ENCODE data around the gene SYNDIG1.

DNA sequence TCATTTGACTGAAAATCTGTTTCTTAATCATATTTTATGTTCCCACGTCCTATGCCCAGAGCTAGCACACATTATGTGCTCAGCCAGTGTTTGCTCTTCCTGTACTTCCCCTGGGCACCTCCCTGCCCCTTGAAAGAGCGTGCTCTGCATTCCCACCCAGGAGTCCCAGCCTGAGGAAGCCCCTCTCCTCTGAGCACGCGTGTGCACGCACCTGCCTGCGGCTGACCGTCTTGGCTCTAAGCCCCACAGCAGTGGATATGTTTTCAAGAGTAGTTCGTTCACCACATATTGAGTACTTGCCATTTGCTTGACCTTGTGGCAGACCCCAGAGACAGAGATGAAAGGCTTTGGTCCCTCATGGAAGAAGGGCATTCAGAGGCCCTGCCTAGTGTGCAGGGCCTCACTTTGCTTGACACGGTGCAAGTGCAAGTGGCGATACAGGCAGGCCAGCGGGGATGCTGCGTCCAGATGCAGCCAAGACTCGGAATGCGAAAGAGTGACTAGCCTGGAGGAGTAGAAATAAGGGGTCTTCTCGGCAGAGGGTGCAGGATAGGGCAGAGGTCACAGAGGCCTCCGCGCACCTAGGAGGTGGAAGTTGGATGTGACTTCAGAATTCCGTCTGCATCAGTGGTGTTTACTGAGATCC, 14.1 kb downstream of the SYNDIG1 start:
- TF ChIP-seq CEBPB (IDR thresholded peaks at IDR 0.05; ENCODE audit: low read depth, low read length) = no peak
- TF ChIP-seq, protein P1, sequence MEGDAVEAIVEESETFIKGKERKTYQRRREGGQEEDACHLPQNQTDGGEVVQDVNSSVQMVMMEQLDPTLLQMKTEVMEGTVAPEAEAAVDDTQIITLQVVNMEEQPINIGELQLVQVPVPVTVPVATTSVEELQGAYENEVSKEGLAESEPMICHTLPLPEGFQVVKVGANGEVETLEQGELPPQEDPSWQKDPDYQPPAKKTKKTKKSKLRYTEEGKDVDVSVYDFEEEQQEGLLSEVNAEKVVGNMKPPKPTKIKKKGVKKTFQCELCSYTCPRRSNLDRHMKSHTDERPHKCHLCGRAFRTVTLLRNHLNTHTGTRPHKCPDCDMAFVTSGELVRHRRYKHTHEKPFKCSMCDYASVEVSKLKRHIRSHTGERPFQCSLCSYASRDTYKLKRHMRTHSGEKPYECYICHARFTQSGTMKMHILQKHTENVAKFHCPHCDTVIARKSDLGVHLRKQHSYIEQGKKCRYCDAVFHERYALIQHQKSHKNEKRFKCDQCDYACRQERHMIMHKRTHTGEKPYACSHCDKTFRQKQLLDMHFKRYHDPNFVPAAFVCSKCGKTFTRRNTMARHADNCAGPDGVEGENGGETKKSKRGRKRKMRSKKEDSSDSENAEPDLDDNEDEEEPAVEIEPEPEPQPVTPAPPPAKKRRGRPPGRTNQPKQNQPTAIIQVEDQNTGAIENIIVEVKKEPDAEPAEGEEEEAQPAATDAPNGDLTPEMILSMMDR (conservative IDR thresholded peaks at IDR 0.05; ENCODE audit: low read depth, low read length) = no peak

Measured in IMR-90 (cell line).